SK-N-SH (cell line): ENCODE data around the gene KIF3B. TPM values are rescaled to one million over a fixed set of nuclear protein-coding genes. Genes with fewer than 3 reads are reported as not detected.
A peak's percentile ranks its signal among the peaks of the same experiment; 100 is the strongest.

Experiments
- CTCF ChIA-PET: fragments of 300-600, 350-600 bp; formaldehyde crosslinking; extraction: SDS; loops from one replicate; lab custom pipeline; 2021; lab: Yijun Ruan, JAX
- POLR2A ChIA-PET: fragments of 350-600 bp; sonication (Branson Sonifier 250); formaldehyde crosslinking; extraction: SDS; loops from one replicate; lab custom pipeline; 2020; ENCODE audit warnings: antibody characterized with exemption, inconsistent platforms; lab: Yijun Ruan, JAX
- DNase-seq: peaks from one replicate; pipeline ENCODE4 v3.0.0; 2012
- H2AFZ ChIP-seq: fragments of 200-600 bp; sonication (generic); 2 replicates; pipeline ENCODE4 v1.8.1; 2016; ENCODE audit warnings: antibody characterized with exemption, mild to moderate bottlenecking, low read depth
- H3F3A ChIP-seq: fragments of 200-600 bp; sonication (generic); replicated peaks from 2 replicates; pipeline ENCODE3; 2016; ENCODE audit warnings: antibody characterized with exemption, mild to moderate bottlenecking; ENCODE audit not compliant: insufficient read depth
- H3K27ac ChIP-seq, 2 experiments: fragments of 200-500 bp in 1 of 2; fragments of 200-600 bp in 1 of 2; sonication (Bioruptor generic) in 1 of 2; sonication (generic), shearing (Covaris generic) in 1 of 2; 2 replicates each; pipeline versions ENCODE4 v1.5.1 to v1.6.1; 2014 to 2016; ENCODE audit warnings: low read depth in 2 of 2, inconsistent platforms in 1 of 2, low read length in 1 of 2, mild to moderate bottlenecking in 1 of 2, mixed read lengths in 1 of 2
- H3K27me3 ChIP-seq: fragments of 200-600 bp; sonication (generic), shearing (Covaris generic); 2 replicates; pipeline ENCODE4 v1.6.1; 2016; ENCODE audit warnings: mixed run types; ENCODE audit not compliant: insufficient read depth
- H3K36me3 ChIP-seq, 2 experiments: fragments of 200-500 bp in 1 of 2; fragments of 200-600 bp in 1 of 2; sonication (Bioruptor generic) in 1 of 2; sonication (generic) in 1 of 2; replicated peaks in 1 of 2; 2 replicates each; pipeline versions ENCODE3 to v1.5.1; 2014 to 2016; ENCODE audit warnings: low read length in 1 of 2, mild to moderate bottlenecking in 1 of 2; ENCODE audit not compliant: insufficient read depth in 2 of 2, control insufficient read depth in 1 of 2
- H3K4me1 ChIP-seq, 2 experiments: fragments of 200-500 bp in 1 of 2; fragments of 200-600 bp in 1 of 2; sonication (Bioruptor generic) in 1 of 2; sonication (generic), shearing (Covaris generic) in 1 of 2; 2 replicates each; pipeline versions ENCODE4 v1.5.1 to v1.6.1; 2014 to 2016; ENCODE audit warnings: low read depth in 1 of 2, low read length in 1 of 2, mixed run types in 1 of 2; ENCODE audit not compliant: insufficient read depth in 2 of 2, control insufficient read depth in 1 of 2
- H3K4me2 ChIP-seq: fragments of 200-600 bp; sonication (generic), shearing (Covaris generic); 2 replicates; pipeline ENCODE4 v1.6.1; 2017; ENCODE audit warnings: mixed run types
- H3K4me3 ChIP-seq, 2 experiments: fragments of 200-500 bp in 1 of 2; fragments of 200-600 bp in 1 of 2; sonication (Bioruptor generic) in 1 of 2; sonication (generic), shearing (Covaris generic) in 1 of 2; 2 replicates each; pipeline versions ENCODE4 v1.5.1 to v1.8.1; 2014 to 2016; ENCODE audit warnings: low read depth in 2 of 2, inconsistent platforms in 1 of 2, low read length in 1 of 2, mild to moderate bottlenecking in 1 of 2, mixed read lengths in 1 of 2, moderate library complexity in 1 of 2
- H3K79me2 ChIP-seq: fragments of 200-600 bp; sonication (generic); 2 replicates; pipeline ENCODE4 v1.8.1; 2017; ENCODE audit warnings: mild to moderate bottlenecking; ENCODE audit not compliant: insufficient read depth
- H3K9ac ChIP-seq: fragments of 200-600 bp; sonication (generic); 2 replicates; pipeline ENCODE4 v1.6.1; 2017; ENCODE audit warnings: mixed run types
- H3K9me2 ChIP-seq: fragments of 200-600 bp; sonication (generic); 2 replicates; pipeline ENCODE4 v1.6.1; 2017; ENCODE audit warnings: mixed run types
- H3K9me3 ChIP-seq: fragments of 200-600 bp; sonication (generic); 2 replicates; pipeline ENCODE4 v1.6.1; 2017; ENCODE audit warnings: mixed run types, mild to moderate bottlenecking, moderate library complexity
- H4K20me1 ChIP-seq: fragments of 200-600 bp; sonication (generic); 2 replicates; pipeline ENCODE4 v1.6.1; 2017; ENCODE audit warnings: mild to moderate bottlenecking, mixed run types; ENCODE audit not compliant: insufficient read depth
- FOXM1 ChIP-seq: IDR thresholded peaks from 2 replicates; pipeline ENCODE4 v1.4.0; 2012; ENCODE audit warnings: low read depth, mild to moderate bottlenecking
- GABPA ChIP-seq: IDR thresholded peaks from 2 replicates; pipeline ENCODE4 v1.4.0; 2012; ENCODE audit warnings: low read depth, mild to moderate bottlenecking
- GATA2 ChIP-seq: sonication (generic); formaldehyde crosslinking; IDR thresholded peaks from 2 replicates; pipeline ENCODE4 v1.5.0; 2020; ENCODE audit warnings: mild to moderate bottlenecking, missing genetic modification reagents
- JUND ChIP-seq: IDR thresholded peaks from 2 replicates; pipeline ENCODE4 v1.4.0; 2012
- MEF2A ChIP-seq: IDR thresholded peaks from 2 replicates; pipeline ENCODE4 v1.4.0; 2012; ENCODE audit warnings: low read depth, borderline replicate concordance
- NFIC ChIP-seq: IDR thresholded peaks from 2 replicates; pipeline ENCODE4 v1.4.0; 2012; ENCODE audit warnings: borderline replicate concordance
- POLR2AphosphoS5 ChIP-seq: IDR thresholded peaks from 2 replicates; pipeline ENCODE4 v1.6.1; 2012; ENCODE audit warnings: low read depth, low read length
- RAD21 ChIP-seq: IDR thresholded peaks from 2 replicates; pipeline ENCODE4 v1.6.1; 2012; ENCODE audit warnings: mild to moderate bottlenecking, low read length
- RCOR1 ChIP-seq: fragments of 150-350 bp; IDR thresholded peaks from 2 replicates; pipeline ENCODE4 v1.6.1; 2017; ENCODE audit warnings: antibody characterized with exemption, low read length
- RFX5 ChIP-seq: IDR thresholded peaks from 2 replicates; pipeline ENCODE4 v1.6.1; 2012; ENCODE audit warnings: mild to moderate bottlenecking, improper control_type of control experiment, low read length
- SMC3 ChIP-seq: IDR thresholded peaks from 2 replicates; pipeline ENCODE4 v1.6.1; 2012; ENCODE audit warnings: low read depth, low read length, improper control_type of control experiment
- YY1 ChIP-seq: IDR thresholded peaks from 2 replicates; pipeline ENCODE4 v1.4.0; 2012; ENCODE audit warnings: low read depth, mild to moderate bottlenecking
- WGBS: methylation state at CpG from one replicate; pipeline ENCODE4 v1.1.6; 2017; ENCODE audit warnings: low lambda C conversion rate; 5-methylcytosine and 5-hydroxymethylcytosine counted together
- polyA plus RNA-seq, 3 experiments: library from polyadenylated mRNA; depleted of rRNA; stranded (reverse); fragments of >200 nt; gene quantifications; 2 replicates each; pipeline ENCODE4 v1.2.3, GENCODE V29; 2012
- TF ChIP-seq, protein P1 (sequence below): IDR thresholded peaks from 2 replicates; pipeline ENCODE4 v1.4.0; 2012; ENCODE audit warnings: low read depth, borderline replicate concordance
- TF ChIP-seq, protein P2 (sequence below): fragments of 150-350 bp; IDR thresholded peaks from 2 replicates; pipeline ENCODE4 v1.6.1; 2017; ENCODE audit warnings: antibody characterized with exemption, low read length, low read depth, borderline replicate concordance
- TF ChIP-seq, protein P3 (sequence below): IDR thresholded peaks from 2 replicates; pipeline ENCODE4 v1.4.0; 2012; ENCODE audit warnings: low read depth, borderline replicate concordance
- TF ChIP-seq, protein P4 (sequence below): fragments of 150-350 bp; IDR thresholded peaks from 2 replicates; pipeline ENCODE4 v1.6.1; 2016; ENCODE audit warnings: mild to moderate bottlenecking, low read depth, low read length
- TF ChIP-seq, protein P5 (sequence below): fragments of 200-600 bp; sonication (generic); IDR thresholded peaks from 2 replicates; pipeline ENCODE4 v1.6.1; 2017; ENCODE audit warnings: antibody characterized with exemption, mild to moderate bottlenecking, moderate library complexity
- TF ChIP-seq, protein P6 (sequence below): IDR thresholded peaks from 2 replicates; pipeline ENCODE4 v1.6.1; 2012; ENCODE audit warnings: mild to moderate bottlenecking, low read depth, low read length, moderate library complexity

KIF3B gene
- polyA plus RNA-seq, 1 of the 3 experiments (the other 2 are of a cell fraction), result 18.6 TPM

DNA sequence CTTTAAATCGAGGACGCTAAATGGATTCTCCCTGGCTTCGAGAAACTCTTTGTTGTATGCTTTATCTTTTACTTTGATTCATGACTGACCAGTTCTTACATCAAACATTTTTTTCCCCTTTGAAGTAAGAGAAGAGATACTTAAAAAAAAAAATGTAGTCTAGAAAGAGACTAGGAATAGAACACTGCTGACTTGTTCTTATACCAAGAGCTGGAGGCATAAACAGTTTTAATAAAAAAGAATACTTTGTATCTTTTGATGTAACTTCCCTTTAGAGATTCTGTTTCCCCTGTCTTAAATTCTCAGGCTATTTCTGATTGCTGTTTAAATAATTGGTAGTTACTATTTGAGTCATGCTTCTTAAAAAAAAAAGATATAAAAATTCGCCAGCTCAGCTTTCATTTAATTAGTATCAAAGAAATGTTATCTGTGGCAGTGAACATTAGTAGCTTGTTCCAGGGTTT lies 85.5 kb downstream of the KIF3B start:
- Histone ChIP-seq H3K27me3 (no peaks in the 10 kb centered on the region), H3K4me3 (no peak overlapping the region), H3K9ac (no peak overlapping the region), H4K20me1 (peaks cover 90% of the 10 kb centered on the region), H3K9me2 (no peaks in the 10 kb centered on the region), H2AFZ (no peak overlapping the region), H3K36me3 (peaks cover 5% of the 10 kb centered on the region in 2 experiments), H3F3A (peaks cover 17% of the 10 kb centered on the region), H3K4me1 (peaks cover 11 to 21% of the 10 kb centered on the region in 2 experiments; a peak in 3 of 4 replicates), H3K27ac (peak overlapping the region in 1 of 2 experiments; percentile 23; a peak in 2 of 4 replicates), H3K79me2 (peaks cover 92% of the 10 kb centered on the region), H3K9me3 (no peaks in the 10 kb centered on the region), H3K4me2 (peak overlapping the region; percentile 32; the same call in 1 of the 2 replicates)
- TF ChIP-seq, protein P1, sequence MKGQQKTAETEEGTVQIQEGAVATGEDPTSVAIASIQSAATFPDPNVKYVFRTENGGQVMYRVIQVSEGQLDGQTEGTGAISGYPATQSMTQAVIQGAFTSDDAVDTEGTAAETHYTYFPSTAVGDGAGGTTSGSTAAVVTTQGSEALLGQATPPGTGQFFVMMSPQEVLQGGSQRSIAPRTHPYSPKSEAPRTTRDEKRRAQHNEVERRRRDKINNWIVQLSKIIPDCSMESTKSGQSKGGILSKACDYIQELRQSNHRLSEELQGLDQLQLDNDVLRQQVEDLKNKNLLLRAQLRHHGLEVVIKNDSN, result no peak
- TF ChIP-seq, protein P2, sequence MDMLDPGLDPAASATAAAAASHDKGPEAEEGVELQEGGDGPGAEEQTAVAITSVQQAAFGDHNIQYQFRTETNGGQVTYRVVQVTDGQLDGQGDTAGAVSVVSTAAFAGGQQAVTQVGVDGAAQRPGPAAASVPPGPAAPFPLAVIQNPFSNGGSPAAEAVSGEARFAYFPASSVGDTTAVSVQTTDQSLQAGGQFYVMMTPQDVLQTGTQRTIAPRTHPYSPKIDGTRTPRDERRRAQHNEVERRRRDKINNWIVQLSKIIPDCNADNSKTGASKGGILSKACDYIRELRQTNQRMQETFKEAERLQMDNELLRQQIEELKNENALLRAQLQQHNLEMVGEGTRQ, result no peak
- TF ChIP-seq GATA2 (CRISPR knock-in tag), result no peak
- TF ChIP-seq GABPA, result no peak
- no peak for TF ChIP-seq RAD21
- TF ChIP-seq, protein P3, sequence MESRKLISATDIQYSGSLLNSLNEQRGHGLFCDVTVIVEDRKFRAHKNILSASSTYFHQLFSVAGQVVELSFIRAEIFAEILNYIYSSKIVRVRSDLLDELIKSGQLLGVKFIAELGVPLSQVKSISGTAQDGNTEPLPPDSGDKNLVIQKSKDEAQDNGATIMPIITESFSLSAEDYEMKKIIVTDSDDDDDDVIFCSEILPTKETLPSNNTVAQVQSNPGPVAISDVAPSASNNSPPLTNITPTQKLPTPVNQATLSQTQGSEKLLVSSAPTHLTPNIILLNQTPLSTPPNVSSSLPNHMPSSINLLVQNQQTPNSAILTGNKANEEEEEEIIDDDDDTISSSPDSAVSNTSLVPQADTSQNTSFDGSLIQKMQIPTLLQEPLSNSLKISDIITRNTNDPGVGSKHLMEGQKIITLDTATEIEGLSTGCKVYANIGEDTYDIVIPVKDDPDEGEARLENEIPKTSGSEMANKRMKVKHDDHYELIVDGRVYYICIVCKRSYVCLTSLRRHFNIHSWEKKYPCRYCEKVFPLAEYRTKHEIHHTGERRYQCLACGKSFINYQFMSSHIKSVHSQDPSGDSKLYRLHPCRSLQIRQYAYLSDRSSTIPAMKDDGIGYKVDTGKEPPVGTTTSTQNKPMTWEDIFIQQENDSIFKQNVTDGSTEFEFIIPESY, result no peak
- TF ChIP-seq YY1, result no peak
- TF ChIP-seq, protein P4, sequence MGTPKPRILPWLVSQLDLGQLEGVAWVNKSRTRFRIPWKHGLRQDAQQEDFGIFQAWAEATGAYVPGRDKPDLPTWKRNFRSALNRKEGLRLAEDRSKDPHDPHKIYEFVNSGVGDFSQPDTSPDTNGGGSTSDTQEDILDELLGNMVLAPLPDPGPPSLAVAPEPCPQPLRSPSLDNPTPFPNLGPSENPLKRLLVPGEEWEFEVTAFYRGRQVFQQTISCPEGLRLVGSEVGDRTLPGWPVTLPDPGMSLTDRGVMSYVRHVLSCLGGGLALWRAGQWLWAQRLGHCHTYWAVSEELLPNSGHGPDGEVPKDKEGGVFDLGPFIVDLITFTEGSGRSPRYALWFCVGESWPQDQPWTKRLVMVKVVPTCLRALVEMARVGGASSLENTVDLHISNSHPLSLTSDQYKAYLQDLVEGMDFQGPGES, result no peak
- TF ChIP-seq MEF2A, result no peak
- no peak for TF ChIP-seq RCOR1
- TF ChIP-seq, protein P5, sequence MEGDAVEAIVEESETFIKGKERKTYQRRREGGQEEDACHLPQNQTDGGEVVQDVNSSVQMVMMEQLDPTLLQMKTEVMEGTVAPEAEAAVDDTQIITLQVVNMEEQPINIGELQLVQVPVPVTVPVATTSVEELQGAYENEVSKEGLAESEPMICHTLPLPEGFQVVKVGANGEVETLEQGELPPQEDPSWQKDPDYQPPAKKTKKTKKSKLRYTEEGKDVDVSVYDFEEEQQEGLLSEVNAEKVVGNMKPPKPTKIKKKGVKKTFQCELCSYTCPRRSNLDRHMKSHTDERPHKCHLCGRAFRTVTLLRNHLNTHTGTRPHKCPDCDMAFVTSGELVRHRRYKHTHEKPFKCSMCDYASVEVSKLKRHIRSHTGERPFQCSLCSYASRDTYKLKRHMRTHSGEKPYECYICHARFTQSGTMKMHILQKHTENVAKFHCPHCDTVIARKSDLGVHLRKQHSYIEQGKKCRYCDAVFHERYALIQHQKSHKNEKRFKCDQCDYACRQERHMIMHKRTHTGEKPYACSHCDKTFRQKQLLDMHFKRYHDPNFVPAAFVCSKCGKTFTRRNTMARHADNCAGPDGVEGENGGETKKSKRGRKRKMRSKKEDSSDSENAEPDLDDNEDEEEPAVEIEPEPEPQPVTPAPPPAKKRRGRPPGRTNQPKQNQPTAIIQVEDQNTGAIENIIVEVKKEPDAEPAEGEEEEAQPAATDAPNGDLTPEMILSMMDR, result no peak
- TF ChIP-seq NFIC, result no peak
- TF ChIP-seq, protein P6, sequence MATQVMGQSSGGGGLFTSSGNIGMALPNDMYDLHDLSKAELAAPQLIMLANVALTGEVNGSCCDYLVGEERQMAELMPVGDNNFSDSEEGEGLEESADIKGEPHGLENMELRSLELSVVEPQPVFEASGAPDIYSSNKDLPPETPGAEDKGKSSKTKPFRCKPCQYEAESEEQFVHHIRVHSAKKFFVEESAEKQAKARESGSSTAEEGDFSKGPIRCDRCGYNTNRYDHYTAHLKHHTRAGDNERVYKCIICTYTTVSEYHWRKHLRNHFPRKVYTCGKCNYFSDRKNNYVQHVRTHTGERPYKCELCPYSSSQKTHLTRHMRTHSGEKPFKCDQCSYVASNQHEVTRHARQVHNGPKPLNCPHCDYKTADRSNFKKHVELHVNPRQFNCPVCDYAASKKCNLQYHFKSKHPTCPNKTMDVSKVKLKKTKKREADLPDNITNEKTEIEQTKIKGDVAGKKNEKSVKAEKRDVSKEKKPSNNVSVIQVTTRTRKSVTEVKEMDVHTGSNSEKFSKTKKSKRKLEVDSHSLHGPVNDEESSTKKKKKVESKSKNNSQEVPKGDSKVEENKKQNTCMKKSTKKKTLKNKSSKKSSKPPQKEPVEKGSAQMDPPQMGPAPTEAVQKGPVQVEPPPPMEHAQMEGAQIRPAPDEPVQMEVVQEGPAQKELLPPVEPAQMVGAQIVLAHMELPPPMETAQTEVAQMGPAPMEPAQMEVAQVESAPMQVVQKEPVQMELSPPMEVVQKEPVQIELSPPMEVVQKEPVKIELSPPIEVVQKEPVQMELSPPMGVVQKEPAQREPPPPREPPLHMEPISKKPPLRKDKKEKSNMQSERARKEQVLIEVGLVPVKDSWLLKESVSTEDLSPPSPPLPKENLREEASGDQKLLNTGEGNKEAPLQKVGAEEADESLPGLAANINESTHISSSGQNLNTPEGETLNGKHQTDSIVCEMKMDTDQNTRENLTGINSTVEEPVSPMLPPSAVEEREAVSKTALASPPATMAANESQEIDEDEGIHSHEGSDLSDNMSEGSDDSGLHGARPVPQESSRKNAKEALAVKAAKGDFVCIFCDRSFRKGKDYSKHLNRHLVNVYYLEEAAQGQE, result no peak
- TF ChIP-seq SMC3, result no peak
- no peak for TF ChIP-seq JUND
- no peak for TF ChIP-seq POLR2AphosphoS5
- no peak for TF ChIP-seq RFX5
- no peak for TF ChIP-seq FOXM1
- 56% methylated on average over 4 of the region's 4 CpGs for WGBS
- ChIA-PET POLR2A (interaction anchor here (0.6 to 0.7 kb wide), 2 partner anchors 91 to 95 kb away, joined by 3 read pairs; no protein-coding TSS in a partner anchor), CTCF (interaction anchor here (1.4 to 1.6 kb wide), 2 partner anchors 33 to 94 kb away, joined by 3 to 5 read pairs; no protein-coding TSS in a partner anchor)
- DNase-seq, result no peak
